GM18873 (cell line): ENCODE data around the gene EVA1C.
"Not testable (repeated sequence)": the region's sequence is repeated elsewhere in the genome, so short reads cannot be mapped to it uniquely, and the experiment has no call there.

Experiments used
- ATAC-seq: cut with Tn5 transposase; IDR thresholded peaks from one replicate; pipeline ENCODE4 v1.9.1; 2021; ENCODE audit warnings: mild to moderate bottlenecking, moderate library complexity, moderate number of reproducible peaks; ENCODE audit not compliant: unreplicated experiment, low FRiP score

Gene EVA1C

DNA sequence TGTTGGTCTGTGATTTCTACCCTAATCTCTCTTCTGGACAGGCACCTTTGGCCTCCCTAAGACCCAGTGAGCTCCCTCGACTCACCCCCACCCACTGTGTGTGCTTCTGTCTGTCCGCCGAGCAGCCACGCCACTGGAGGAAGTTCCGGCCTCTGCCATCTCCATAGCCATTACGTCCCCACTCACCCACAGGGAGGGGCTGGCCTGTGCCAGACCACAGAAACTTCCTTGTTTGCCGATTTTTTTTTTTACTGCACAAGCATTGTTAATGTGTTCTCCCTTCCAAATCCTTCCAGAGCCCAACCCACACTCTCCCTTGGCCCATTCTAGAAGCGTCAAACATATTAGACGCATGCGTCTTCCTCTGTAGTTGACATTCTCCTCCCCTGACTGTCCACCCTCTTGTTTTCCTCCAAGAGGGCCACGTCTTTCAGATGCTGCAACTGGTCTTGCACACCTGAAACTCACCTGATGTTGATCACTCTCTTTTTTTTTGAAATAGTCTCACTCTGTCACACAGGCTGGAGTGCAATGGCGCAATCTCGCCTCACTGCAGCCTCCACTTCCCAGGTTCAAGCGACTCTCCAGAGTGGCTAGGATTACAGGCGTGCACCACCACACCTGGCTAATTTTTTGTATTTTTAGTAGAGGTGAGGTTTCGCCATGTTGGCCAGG lies 72.3 kb downstream of the EVA1C start:
- ATAC-seq = no peak

- ATAC-seq = no peak
These were observed 79.9 kb downstream of the EVA1C start for GRCh38 chr21:32492376-32492775.

GRCh38 chr21:32494934-32495709 lies 82.6 kb downstream of the EVA1C start:
- no peak for ATAC-seq

GRCh38 chr21:32496568-32496967 lies 84.1 kb downstream of the EVA1C start:
- ATAC-seq = no peak

- no peak for ATAC-seq
These were observed 86.9 kb downstream of the EVA1C start for GRCh38 chr21:32499249-32500055.

- ATAC-seq = not testable (repeated sequence)
These were observed 91.1 kb downstream of the EVA1C start for GRCh38 chr21:32503641-32504040.

DNA sequence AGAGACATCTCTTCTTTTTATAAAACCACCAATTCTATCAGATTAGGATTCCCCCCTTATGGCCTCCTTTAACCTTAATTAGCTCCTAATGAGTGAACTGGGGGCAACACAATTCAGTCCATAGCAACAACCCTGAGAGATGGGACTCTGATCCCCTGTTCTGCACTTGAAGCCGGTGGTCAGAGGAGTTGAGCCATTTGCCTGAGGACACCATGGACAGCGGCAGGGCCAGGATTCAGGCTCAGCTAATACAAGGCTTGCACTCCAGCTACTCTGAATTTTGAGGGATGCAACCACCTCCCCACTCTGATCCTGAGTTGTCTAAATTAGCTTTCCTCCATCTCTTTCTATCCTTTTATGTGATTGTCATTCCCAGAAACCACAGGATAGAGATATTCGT lies 93.3 kb downstream of the EVA1C start:
- ATAC-seq = not testable (repeated sequence)

- ATAC-seq = not testable (repeated sequence)
These were observed 94.0 kb downstream of the EVA1C start for GRCh38 chr21:32506411-32506965.

DNA sequence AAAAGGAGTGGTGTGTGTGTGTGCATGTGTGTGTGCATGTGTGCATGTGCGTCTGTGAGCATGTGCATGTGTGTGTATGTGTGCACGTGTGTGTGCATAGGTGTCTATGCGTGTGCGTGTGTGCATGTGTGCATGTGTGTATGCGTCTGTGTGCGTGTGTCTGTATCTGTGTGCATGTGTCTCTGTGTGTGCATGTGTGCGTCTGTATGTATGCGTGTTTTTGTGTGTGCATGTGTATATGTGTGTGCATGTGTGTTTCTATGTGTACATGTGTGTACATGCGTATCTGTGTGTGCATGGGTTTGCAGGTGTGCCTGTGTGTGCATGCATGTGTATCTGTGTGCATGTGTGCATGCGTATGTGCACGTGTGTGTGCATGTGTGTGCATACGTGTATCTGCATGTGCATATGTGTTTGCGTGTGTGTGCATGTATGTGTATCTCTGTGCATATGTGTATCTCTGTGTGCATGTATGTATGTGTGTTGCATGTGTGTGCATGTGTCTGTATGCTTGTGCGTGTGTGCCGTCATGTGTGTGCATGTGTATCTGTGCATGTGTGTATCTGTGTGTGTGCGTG lies 94.9 kb downstream of the EVA1C start:
- no peak for ATAC-seq

- not testable (repeated sequence) for ATAC-seq
These were observed 95.5 kb downstream of the EVA1C start for GRCh38 chr21:32508036-32508435.

- ATAC-seq = no peak
These were observed 96.1 kb downstream of the EVA1C start for GRCh38 chr21:32508558-32508957.

- ATAC-seq = not testable (repeated sequence)
These were observed 96.5 kb downstream of the EVA1C start for GRCh38 chr21:32508975-32509374.

- ATAC-seq = no peak
These were observed 102.0 kb downstream of the EVA1C start for GRCh38 chr21:32514275-32515055.

DNA sequence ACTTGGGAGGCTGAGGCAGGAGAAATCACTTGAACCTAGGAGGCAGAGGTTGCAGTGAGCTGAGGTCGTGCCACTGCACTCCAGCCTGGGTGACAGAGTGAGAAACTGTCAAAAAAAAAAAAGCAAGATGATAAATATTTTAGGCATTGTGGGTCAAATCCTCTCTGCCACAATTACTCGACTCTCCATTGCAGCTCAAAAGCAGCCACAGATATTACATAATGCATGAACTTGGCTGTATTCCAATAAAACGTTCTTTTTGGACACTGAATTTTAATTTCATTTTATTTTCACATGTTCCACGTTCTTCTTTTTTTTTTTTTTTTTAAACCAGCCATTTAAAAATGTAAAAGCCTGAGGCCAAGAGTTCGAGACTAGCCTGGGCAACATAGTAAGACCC lies 103.4 kb downstream of the EVA1C start:
- ATAC-seq = no peak

- ATAC-seq = no peak
These were observed 104.5 kb downstream of the EVA1C start for GRCh38 chr21:32516756-32517649.

GRCh38 chr21:32519945-32520874 lies 107.7 kb downstream of the EVA1C start:
- no peak for ATAC-seq

DNA sequence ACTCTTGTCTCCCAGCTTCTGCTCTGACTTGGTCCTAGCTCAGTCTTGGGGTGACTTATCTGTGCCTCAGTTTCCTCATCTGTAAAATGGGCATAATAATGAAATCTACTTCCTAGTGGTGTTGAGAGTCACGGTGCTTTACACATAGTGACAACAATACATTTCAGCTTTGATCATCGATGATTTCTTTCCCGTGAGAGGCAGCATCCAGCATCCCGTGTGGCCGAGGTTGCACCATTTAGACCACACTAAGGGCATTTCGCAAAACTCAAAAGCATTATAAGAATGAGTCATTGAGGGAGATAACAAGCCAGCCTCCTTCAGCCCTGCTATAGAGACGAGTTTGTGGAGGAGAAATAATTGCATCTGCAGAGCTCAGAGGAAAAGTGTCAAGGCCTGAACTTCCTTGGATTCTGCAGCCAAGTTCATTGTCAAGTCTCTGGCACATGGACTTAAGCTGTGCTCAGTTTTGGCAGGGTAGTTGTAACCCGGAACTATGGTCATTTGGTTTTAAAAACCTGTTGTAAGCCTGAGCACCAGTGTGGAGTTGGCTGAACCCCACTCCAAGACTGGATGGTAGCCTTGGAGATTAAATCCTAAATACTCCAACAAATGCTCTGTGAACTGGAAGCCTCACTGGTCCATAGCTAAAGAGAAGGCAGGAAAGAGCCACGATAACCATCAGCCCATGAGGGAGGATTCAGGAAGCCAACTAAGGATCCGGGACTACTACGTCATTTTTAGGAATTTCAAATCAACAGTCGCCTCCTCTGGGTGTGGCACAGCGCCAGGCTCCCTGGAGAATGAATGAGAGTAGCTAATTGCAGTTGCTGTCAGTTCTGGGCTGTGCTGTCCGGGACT lies 108.6 kb downstream of the EVA1C start:
- ATAC-seq = no peak
